Ascending aorta (tissue), 2 donors: ENCODE data around the gene CAMK4. TPM values are rescaled to one million over a fixed set of nuclear protein-coding genes. Genes with fewer than 3 reads are reported as not detected.
"Not testable (repeated sequence)": the region's sequence is repeated elsewhere in the genome, so short reads cannot be mapped to it uniquely, and the experiment has no call there.

Experiments
- DNase-seq, 2 donors: peaks; one replicate each; pipeline ENCODE4 v3.0.0-alpha.2; 2019; ENCODE audit warnings: low spot score in 2 of 2
- H3K27ac ChIP-seq, 2 donors: fragments of 200-600 bp; sonication (generic); one replicate each; pipeline ENCODE4 v1.5.1; 2016 to 2017; ENCODE audit warnings: mild to moderate bottlenecking in 1 of 2
- H3K27me3 ChIP-seq: fragments of 200-600 bp; sonication (generic); one replicate; pipeline ENCODE4 v1.5.1; 2017
- H3K36me3 ChIP-seq, 2 donors: fragments of 200-600 bp; sonication (generic); one replicate each; pipeline ENCODE4 v1.5.1; 2016
- H3K4me1 ChIP-seq, 2 donors: fragments of 200-600 bp; sonication (generic); one replicate each; pipeline ENCODE4 v1.5.1; 2016 to 2017; ENCODE audit warnings: mild to moderate bottlenecking in 1 of 2
- H3K4me3 ChIP-seq, 2 donors: fragments of 200-600 bp; sonication (generic); one replicate each; pipeline ENCODE4 v1.5.1; 2016 to 2017; ENCODE audit warnings: mild to moderate bottlenecking in 1 of 2
- H3K9me3 ChIP-seq, 2 donors: fragments of 200-600 bp; sonication (generic); one replicate each; pipeline ENCODE4 v1.5.1; 2016
- CTCF ChIP-seq, 3 experiments: fragments of 200-600 bp in 2 of 3; fragments of 450-650 bp in 1 of 3; sonication (generic) in 2 of 3; IDR thresholded peaks; one replicate each; pipeline ENCODE4 v1.5.1; 2016 to 2019; ENCODE audit warnings: antibody characterized with exemption in 3 of 3, mild to moderate bottlenecking in 1 of 3, moderate library complexity in 1 of 3
- intact Hi-C: fragments of 100-400 bp; cut with DNase I; formaldehyde crosslinking; loops from one replicate; pipeline ENCODE4 v1.15.1; 2023
- total RNA-seq: library from RNA; depleted of rRNA; stranded (reverse); fragments of >200 nt; gene quantifications from one replicate; pipeline ENCODE4 v1.1.0, GENCODE V29; 2016

The CAMK4 gene
- total RNA-seq, 1 donor from 2014 or later: under 0.01 TPM

DNA sequence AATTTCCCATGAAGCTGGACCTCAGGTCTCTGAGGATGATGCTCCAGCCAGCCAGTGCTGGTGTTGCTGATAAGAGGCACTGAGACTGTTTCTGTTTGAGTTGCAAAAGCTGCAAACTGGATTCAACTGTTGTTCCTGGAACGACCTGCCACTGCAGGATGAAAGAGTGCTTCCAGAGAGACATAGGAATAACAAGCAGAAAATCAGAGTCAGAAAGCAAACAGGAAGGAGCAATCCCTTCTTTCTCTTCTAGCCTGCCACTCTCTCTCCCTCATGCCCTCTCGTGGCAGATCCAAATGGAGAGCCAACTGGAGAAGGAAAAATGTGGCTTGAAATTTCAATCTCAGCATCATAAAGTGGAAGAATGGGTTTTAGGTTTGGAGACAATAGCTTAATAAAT lies 177.7 kb downstream of the CAMK4 start:
- Histone ChIP-seq H3K4me3 (no peak overlapping the region), H3K27me3 (no peaks in the 10 kb centered on the region), H3K9me3 (no peaks in the 10 kb centered on the region), H3K27ac (no peak overlapping the region), H3K36me3 (no peaks in the 10 kb centered on the region), H3K4me1 (no peaks in the 10 kb centered on the region)
- intact Hi-C loops: no loop called here
- DNase-seq: no peak
- no peak for TF ChIP-seq CTCF (IDR thresholded peaks at IDR 0.05)

GRCh38 chr5:111404270-111404769 lies 180.1 kb downstream of the CAMK4 start:
- Histone ChIP-seq H3K27ac (no peak overlapping the region), H3K9me3 (no peaks in the 10 kb centered on the region), H3K4me3 (no peak overlapping the region), H3K36me3 (no peaks in the 10 kb centered on the region), H3K27me3 (no peaks in the 10 kb centered on the region), H3K4me1 (no peaks in the 10 kb centered on the region)
- intact Hi-C loops: no loop called here
- TF ChIP-seq CTCF (IDR thresholded peaks at IDR 0.05): no peak
- DNase-seq: no peak

GRCh38 chr5:111407562-111407961 lies 183.4 kb downstream of the CAMK4 start:
- H3K9me3 ChIP-seq: no peaks in the 10 kb centered on the region
- H3K4me3 ChIP-seq: no peak overlapping the region
- DNase-seq: no peak
- intact Hi-C loops: no loop called here
- H3K4me1 ChIP-seq: no peaks in the 10 kb centered on the region
- no peaks in the 10 kb centered on the region for H3K36me3 ChIP-seq
- no peak for TF ChIP-seq CTCF (IDR thresholded peaks at IDR 0.05)
- no peak overlapping the region for H3K27ac ChIP-seq
- no peaks in the 10 kb centered on the region for H3K27me3 ChIP-seq

DNA sequence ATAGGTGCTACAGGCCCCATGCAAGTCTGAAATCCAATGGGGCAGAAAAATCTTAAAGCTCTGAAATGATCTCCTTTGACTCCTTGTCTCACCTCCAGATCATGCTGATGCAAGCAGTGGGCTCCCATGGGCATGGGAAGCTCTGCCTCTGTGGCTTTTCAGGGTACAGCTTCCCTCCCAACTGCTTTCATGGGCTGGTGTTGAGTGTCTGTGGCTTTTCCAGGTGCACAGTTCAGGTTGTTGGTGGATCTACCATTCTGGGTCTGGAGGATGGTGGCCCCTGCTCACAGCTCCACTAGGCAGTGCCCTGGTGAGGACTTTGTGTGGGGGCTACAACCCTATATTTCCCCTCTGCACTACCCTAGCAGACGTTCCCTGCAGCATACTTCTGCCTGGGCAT lies 184.6 kb downstream of the CAMK4 start:
- no peak for DNase-seq
- intact Hi-C loops: no loop called here
- Histone ChIP-seq H3K9me3 (no peaks in the 10 kb centered on the region), H3K27ac (no peak overlapping the region), H3K36me3 (no peaks in the 10 kb centered on the region), H3K4me3 (no peak overlapping the region), H3K27me3 (no peaks in the 10 kb centered on the region), H3K4me1 (no peaks in the 10 kb centered on the region)
- TF ChIP-seq CTCF (IDR thresholded peaks at IDR 0.05): no peak

DNA sequence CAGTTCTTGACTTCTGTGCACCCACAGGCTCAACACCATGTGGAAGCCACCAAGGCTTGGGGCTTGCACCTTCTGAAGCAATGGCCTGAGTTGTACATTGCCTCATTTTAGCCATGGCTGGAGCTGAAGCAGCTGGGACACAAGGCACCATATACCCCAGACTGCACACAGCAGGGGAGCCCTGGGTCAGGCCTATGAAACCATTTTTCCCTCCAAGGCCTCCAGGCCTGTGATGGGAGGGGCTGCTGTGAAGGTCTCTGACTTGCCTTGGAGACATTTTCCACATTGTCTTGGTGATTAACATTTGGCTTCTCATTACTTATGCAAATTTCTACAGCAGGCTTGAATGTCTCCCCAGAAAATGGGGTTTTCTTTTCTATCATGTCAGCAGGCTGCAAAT lies 185.1 kb downstream of the CAMK4 start:
- intact Hi-C loops, H3K27me3 ChIP-seq, H3K36me3 ChIP-seq, DNase-seq, H3K4me1 ChIP-seq, H3K9me3 ChIP-seq, H3K4me3 ChIP-seq, H3K27ac ChIP-seq: not testable (repeated sequence)

DNA sequence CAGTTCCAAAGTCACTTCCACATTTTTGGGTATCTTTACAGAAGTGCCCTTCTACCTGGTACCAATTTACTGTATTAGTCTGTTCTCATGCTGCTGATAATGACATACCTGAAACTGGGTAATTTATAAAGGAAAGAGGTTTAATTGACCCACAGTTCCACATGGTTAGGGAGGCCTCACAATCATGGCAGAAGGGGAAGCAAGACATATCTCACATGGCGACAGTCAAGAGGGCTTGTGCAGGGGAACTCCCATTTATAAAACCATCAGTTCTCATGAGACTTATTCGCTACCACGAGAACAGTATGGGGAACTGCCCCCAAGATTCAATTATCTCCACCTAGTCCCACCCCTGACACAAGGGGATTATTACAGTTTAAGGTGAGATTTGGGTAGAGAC lies 185.9 kb downstream of the CAMK4 start:
- H3K36me3 ChIP-seq, intact Hi-C loops, H3K9me3 ChIP-seq, DNase-seq, H3K27me3 ChIP-seq, H3K27ac ChIP-seq, H3K4me3 ChIP-seq, H3K4me1 ChIP-seq: not testable (repeated sequence)

DNA sequence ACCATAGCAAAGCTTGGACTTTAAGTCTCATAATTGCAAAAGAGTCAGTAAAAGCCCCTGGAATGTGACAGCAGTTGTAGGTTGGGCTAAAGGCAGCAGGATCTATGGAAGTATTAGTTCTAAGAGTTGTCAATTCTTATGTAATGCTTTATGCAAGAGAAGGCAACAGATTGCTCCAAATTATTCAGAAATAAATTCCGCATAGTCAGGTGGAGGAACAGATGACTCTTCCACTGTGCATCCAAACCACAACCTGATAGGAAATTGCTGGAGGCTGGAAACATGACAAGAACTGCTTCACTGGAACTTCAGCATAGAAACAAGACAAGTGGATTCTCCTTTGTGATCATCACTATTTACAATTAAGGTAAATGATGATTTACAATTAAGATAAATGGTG lies 187.1 kb downstream of the CAMK4 start:
- Histone ChIP-seq H3K9me3 (no peaks in the 10 kb centered on the region), H3K4me1 (no peaks in the 10 kb centered on the region), H3K36me3 (no peaks in the 10 kb centered on the region), H3K27ac (no peak overlapping the region), H3K4me3 (no peak overlapping the region), H3K27me3 (no peaks in the 10 kb centered on the region)
- DNase-seq: no peak
- intact Hi-C loops: no loop called here
- no peak for TF ChIP-seq CTCF (IDR thresholded peaks at IDR 0.05)
